ENCODE data around the gene ALAS2. TPM values are rescaled to one million over a fixed set of nuclear protein-coding genes. Genes with fewer than 3 reads are reported as not detected.
A peak's percentile ranks its signal among the peaks of the same experiment; 100 is the strongest.
"Not testable (repeated sequence)": the region's sequence is repeated elsewhere in the genome, so short reads cannot be mapped to it uniquely, and the experiment has no call there.

The ALAS2 gene
- total and polyA plus RNA-seq, 5 donors = 0.45 to 0.59 (median 0.46) TPM; not detected in 2

GRCh38 chrX:55005256-55005655 lies 25.5 kb downstream of the ALAS2 start:
- Histone ChIP-seq H3K9me3 (ENCODE audit: control insufficient read depth, low read length) (no peaks in the 10 kb centered on the region), H3K27ac (ENCODE audit: low read length) (no peak overlapping the region), H3K4me3 (ENCODE audit: low read length) (no peak overlapping the region), H3K4me1 (ENCODE audit: control insufficient read depth, insufficient read depth, low read length) (peaks cover 8% of the 10 kb centered on the region), H3K27me3 (ENCODE audit: control insufficient read depth, insufficient read depth) (no peaks in the 10 kb centered on the region)
- ATAC-seq = no peak
- intact Hi-C loops (cut with DNase I) = no loop called here
- no peak for DNase-seq

- Histone ChIP-seq H3K4me3 (ENCODE audit: low read length) (no peak overlapping the region), H3K4me1 (ENCODE audit: control insufficient read depth, insufficient read depth, low read length) (peaks cover 8% of the 10 kb centered on the region), H3K27ac (ENCODE audit: low read length) (no peak overlapping the region), H3K27me3 (ENCODE audit: control insufficient read depth, insufficient read depth) (no peaks in the 10 kb centered on the region), H3K9me3 (ENCODE audit: control insufficient read depth, low read length) (no peaks in the 10 kb centered on the region)
- DNase-seq (no peak), ATAC-seq (no peak)
- intact Hi-C loops (cut with DNase I) = no loop called here
- 94% methylated on average over 1 of the region's 1 CpG for WGBS
These were observed 26.5 kb downstream of the ALAS2 start for GRCh38 chrX:55004231-55004630.

- peak; percentile 93 to 97 (median 96) for DNase-seq
- no peaks in the 10 kb centered on the region for H3K27me3 ChIP-seq (ENCODE audit: control insufficient read depth, insufficient read depth)
- no peaks in the 10 kb centered on the region for H3K9me3 ChIP-seq (ENCODE audit: control insufficient read depth, low read length)
- peak within 1 kb of the TSS; percentile 80 for H3K4me3 ChIP-seq (ENCODE audit: low read length)
- ATAC-seq = peak; percentile 99
- peaks cover 1% of the 10 kb centered on the region for H3K4me1 ChIP-seq (ENCODE audit: control insufficient read depth, insufficient read depth, low read length)
- H3K27ac ChIP-seq (ENCODE audit: low read length) = peak within 1 kb of the TSS; percentile 93
- WGBS = under 1% methylated on average over 55 of the region's 55 CpGs
- intact Hi-C loops (cut with DNase I) = no loop called here
These were observed 30.8 kb downstream of the ALAS2 start, which contains the start of gene APEX2 for GRCh38 chrX:54999717-55000598. APEX2 (plus strand) TSS chrX:55000363; CDS start chrX:55000423, 60 bp downstream.

- Histone ChIP-seq H3K4me3 (ENCODE audit: low read length) (no peak overlapping the region), H3K4me1 (ENCODE audit: control insufficient read depth, insufficient read depth, low read length) (no peaks in the 10 kb centered on the region), H3K27me3 (ENCODE audit: control insufficient read depth, insufficient read depth) (no peaks in the 10 kb centered on the region), H3K9me3 (ENCODE audit: control insufficient read depth, low read length) (no peaks in the 10 kb centered on the region), H3K27ac (ENCODE audit: low read length) (no peak overlapping the region)
- DNase-seq (no peak), ATAC-seq (no peak)
- intact Hi-C loops (cut with DNase I) = no loop called here
These were observed 35.2 kb downstream of the ALAS2 start for GRCh38 chrX:54995621-54996020.

- no peaks in the 10 kb centered on the region for H3K4me1 ChIP-seq (ENCODE audit: control insufficient read depth, insufficient read depth, low read length)
- WGBS = 83% methylated on average over 6 of the region's 6 CpGs
- H3K27ac ChIP-seq (ENCODE audit: low read length) = no peak overlapping the region
- no peaks in the 10 kb centered on the region for H3K9me3 ChIP-seq (ENCODE audit: control insufficient read depth, low read length)
- intact Hi-C loops (cut with DNase I) = no loop called here
- DNase-seq = no peak
- no peak for ATAC-seq
- H3K4me3 ChIP-seq (ENCODE audit: low read length) = no peak overlapping the region
- no peaks in the 10 kb centered on the region for H3K27me3 ChIP-seq (ENCODE audit: control insufficient read depth, insufficient read depth)
These were observed 36.0 kb downstream of the ALAS2 start for GRCh38 chrX:54994668-54995351.

GRCh38 chrX:54994099-54994498 lies 36.7 kb downstream of the ALAS2 start, which contains the start of gene PFKFB1:
PFKFB1 (minus strand) TSS chrX:54994188; CDS start chrX:54994007, 181 bp downstream.
- H3K27ac ChIP-seq (ENCODE audit: low read length) = no peak within 1 kb of the TSS
- DNase-seq (no peak), ATAC-seq (no peak)
- H3K9me3 ChIP-seq (ENCODE audit: control insufficient read depth, low read length) = no peaks in the 10 kb centered on the region
- intact Hi-C loops (cut with DNase I) = no loop called here
- no peak within 1 kb of the TSS for H3K4me3 ChIP-seq (ENCODE audit: low read length)
- H3K27me3 ChIP-seq (ENCODE audit: control insufficient read depth, insufficient read depth) = no peaks in the 10 kb centered on the region
- H3K4me1 ChIP-seq (ENCODE audit: control insufficient read depth, insufficient read depth, low read length) = no peaks in the 10 kb centered on the region
- WGBS = 95% methylated on average over 2 of the region's 2 CpGs

GRCh38 chrX:54992911-54993622 lies 37.7 kb downstream of the ALAS2 start:
- Histone ChIP-seq H3K4me1 (ENCODE audit: control insufficient read depth, insufficient read depth, low read length) (no peaks in the 10 kb centered on the region), H3K9me3 (ENCODE audit: control insufficient read depth, low read length) (no peaks in the 10 kb centered on the region), H3K27ac (ENCODE audit: low read length) (no peak overlapping the region), H3K4me3 (ENCODE audit: low read length) (no peak overlapping the region), H3K27me3 (ENCODE audit: control insufficient read depth, insufficient read depth) (no peaks in the 10 kb centered on the region)
- DNase-seq = no peak
- WGBS = 100% methylated on average over 1 of the region's 1 CpG
- ATAC-seq = no peak
- intact Hi-C loops (cut with DNase I) = no loop called here

- H3K9me3 ChIP-seq (ENCODE audit: control insufficient read depth, low read length) = no peaks in the 10 kb centered on the region
- H3K27me3 ChIP-seq (ENCODE audit: control insufficient read depth, insufficient read depth) = no peaks in the 10 kb centered on the region
- DNase-seq (no peak), ATAC-seq (no peak)
- 92% methylated on average over 2 of the region's 2 CpGs for WGBS
- no peak overlapping the region for H3K27ac ChIP-seq (ENCODE audit: low read length)
- H3K4me3 ChIP-seq (ENCODE audit: low read length) = no peak overlapping the region
- intact Hi-C loops (cut with DNase I) = no loop called here
- no peaks in the 10 kb centered on the region for H3K4me1 ChIP-seq (ENCODE audit: control insufficient read depth, insufficient read depth, low read length)
These were observed 39.1 kb downstream of the ALAS2 start for GRCh38 chrX:54991706-54992105.

- H3K27me3 ChIP-seq (ENCODE audit: control insufficient read depth, insufficient read depth); DNase-seq; H3K4me3 ChIP-seq (ENCODE audit: low read length); H3K4me1 ChIP-seq (ENCODE audit: control insufficient read depth, insufficient read depth, low read length); H3K9me3 ChIP-seq (ENCODE audit: control insufficient read depth, low read length); intact Hi-C loops (cut with DNase I); H3K27ac ChIP-seq (ENCODE audit: low read length); ATAC-seq: not testable (repeated sequence)
- WGBS = 98% methylated on average over 2 of the region's 2 CpGs
These were observed 47.5 kb downstream of the ALAS2 start for GRCh38 chrX:54983306-54983705.

GRCh38 chrX:54980334-54980733 lies 50.4 kb downstream of the ALAS2 start:
- ATAC-seq = no peak
- intact Hi-C loops (cut with DNase I) = no loop called here
- H3K4me1 ChIP-seq (ENCODE audit: control insufficient read depth, insufficient read depth, low read length) = no peaks in the 10 kb centered on the region

GRCh38 chrX:54979432-54979831 lies 51.3 kb downstream of the ALAS2 start:
- Histone ChIP-seq H3K27ac (ENCODE audit: low read length) (no peak overlapping the region), H3K4me1 (ENCODE audit: control insufficient read depth, insufficient read depth, low read length) (no peaks in the 10 kb centered on the region), H3K27me3 (ENCODE audit: control insufficient read depth, insufficient read depth) (no peaks in the 10 kb centered on the region), H3K9me3 (ENCODE audit: control insufficient read depth, low read length) (no peaks in the 10 kb centered on the region), H3K4me3 (ENCODE audit: low read length) (no peak overlapping the region)
- intact Hi-C loops (cut with DNase I) = no loop called here
- DNase-seq = no peak
- no peak for ATAC-seq

More at GRCh38 chrX:54980334-54980733, 50.4 kb downstream of the ALAS2 start:
- Histone ChIP-seq H3K27ac (ENCODE audit: low read length) (no peak overlapping the region), H3K27me3 (ENCODE audit: control insufficient read depth, insufficient read depth) (no peaks in the 10 kb centered on the region), H3K9me3 (ENCODE audit: control insufficient read depth, low read length) (no peaks in the 10 kb centered on the region), H3K4me3 (ENCODE audit: low read length) (no peak overlapping the region)
- DNase-seq = no peak
- WGBS = 71% methylated on average over 6 of the region's 6 CpGs

All from right cardiac atrium (tissue), 5 donors.